IMR-90 (cell line): ENCODE results near the gene ALK.

Experiments used
- BHLHE40 ChIP-seq: fragments of 150-350 bp; IDR thresholded peaks from 2 replicates; pipeline ENCODE4 v1.6.1; 2016; ENCODE audit warnings: mild to moderate bottlenecking, low read depth, low read length
- CEBPB ChIP-seq: IDR thresholded peaks from 2 replicates; pipeline ENCODE4 v1.6.1; 2012; ENCODE audit warnings: low read depth, low read length, improper control_type of control experiment
- CHD1 ChIP-seq: IDR thresholded peaks from 2 replicates; pipeline ENCODE4 v1.6.1; 2012; ENCODE audit warnings: low read depth, low read length, improper control_type of control experiment
- CTCF ChIP-seq: conservative IDR thresholded peaks from 2 replicates; pipeline ENCODE4 v1.5.1; 2012; ENCODE audit warnings: mild to moderate bottlenecking, low read depth, low read length, improper control_type of control experiment
- MAZ ChIP-seq: IDR thresholded peaks from 2 replicates; pipeline ENCODE4 v1.6.1; 2012; ENCODE audit warnings: low read depth, mild to moderate bottlenecking, low read length, improper control_type of control experiment, moderate library complexity, borderline replicate concordance
- MXI1 ChIP-seq: IDR thresholded peaks from 2 replicates; pipeline ENCODE4 v1.6.1; 2012; ENCODE audit warnings: low read depth, mild to moderate bottlenecking, low read length, moderate library complexity, borderline replicate concordance
- POLR2A ChIP-seq: IDR thresholded peaks from 2 replicates; pipeline ENCODE4 v1.6.1; 2012; ENCODE audit warnings: mild to moderate bottlenecking, low read depth, low read length
- RAD21 ChIP-seq: IDR thresholded peaks from 2 replicates; pipeline ENCODE4 v1.6.1; 2012; ENCODE audit warnings: low read length, improper control_type of control experiment
- RCOR1 ChIP-seq: IDR thresholded peaks from 2 replicates; pipeline ENCODE4 v1.6.1; 2012; ENCODE audit warnings: mild to moderate bottlenecking, low read length, improper control_type of control experiment; ENCODE audit not compliant: insufficient replicate concordance
- RFX5 ChIP-seq: IDR thresholded peaks from 2 replicates; pipeline ENCODE4 v1.8.0; 2012; ENCODE audit warnings: low read depth, mild to moderate bottlenecking, low read length, moderate library complexity
- SMC3 ChIP-seq: fragments of 150-350 bp; IDR thresholded peaks from 2 replicates; pipeline ENCODE4 v1.6.1; 2016; ENCODE audit warnings: low read depth, mild to moderate bottlenecking, antibody characterized with exemption, low read length, moderate library complexity
- USF2 ChIP-seq: fragments of 150-350 bp; IDR thresholded peaks from 2 replicates; pipeline ENCODE4 v1.6.1; 2017; ENCODE audit warnings: mild to moderate bottlenecking, antibody characterized with exemption, low read length, low read depth

GRCh38 chr2:29618024-29618423 is 303.4 kb downstream of the ALK start:
- no peak for TF ChIP-seq CTCF
- no peak for TF ChIP-seq RAD21
- no peak for TF ChIP-seq MAZ
- TF ChIP-seq MXI1, result no peak
- TF ChIP-seq SMC3, result no peak
- no peak for TF ChIP-seq RFX5
- no peak for TF ChIP-seq USF2
- no peak for TF ChIP-seq CHD1
- no peak for TF ChIP-seq CEBPB
- TF ChIP-seq RCOR1, result no peak
- TF ChIP-seq POLR2A, result no peak
- no peak for TF ChIP-seq BHLHE40
